NCI-H2171 (cell line): Measurements from ENCODE around the gene COL18A1.

Experiments
- DNase-seq: peaks from one replicate; lab custom pipeline; 2025; lab: John Stamatoyannopoulos, UW

COL18A1 gene

GRCh38 chr21:45455674-45456583, 51.0 kb downstream of the COL18A1 start:
- DNase-seq: no peak

GRCh38 chr21:45456584-45457160, 51.7 kb downstream of the COL18A1 start:
- no peak for DNase-seq

GRCh38 chr21:45457161-45457831, 52.3 kb downstream of the COL18A1 start:
- no peak for DNase-seq

GRCh38 chr21:45457832-45458172, 52.8 kb downstream of the COL18A1 start:
- DNase-seq: no peak

- DNase-seq: no peak
Measured at GRCh38 chr21:45458281-45459170, 53.6 kb downstream of the COL18A1 start.

DNA sequence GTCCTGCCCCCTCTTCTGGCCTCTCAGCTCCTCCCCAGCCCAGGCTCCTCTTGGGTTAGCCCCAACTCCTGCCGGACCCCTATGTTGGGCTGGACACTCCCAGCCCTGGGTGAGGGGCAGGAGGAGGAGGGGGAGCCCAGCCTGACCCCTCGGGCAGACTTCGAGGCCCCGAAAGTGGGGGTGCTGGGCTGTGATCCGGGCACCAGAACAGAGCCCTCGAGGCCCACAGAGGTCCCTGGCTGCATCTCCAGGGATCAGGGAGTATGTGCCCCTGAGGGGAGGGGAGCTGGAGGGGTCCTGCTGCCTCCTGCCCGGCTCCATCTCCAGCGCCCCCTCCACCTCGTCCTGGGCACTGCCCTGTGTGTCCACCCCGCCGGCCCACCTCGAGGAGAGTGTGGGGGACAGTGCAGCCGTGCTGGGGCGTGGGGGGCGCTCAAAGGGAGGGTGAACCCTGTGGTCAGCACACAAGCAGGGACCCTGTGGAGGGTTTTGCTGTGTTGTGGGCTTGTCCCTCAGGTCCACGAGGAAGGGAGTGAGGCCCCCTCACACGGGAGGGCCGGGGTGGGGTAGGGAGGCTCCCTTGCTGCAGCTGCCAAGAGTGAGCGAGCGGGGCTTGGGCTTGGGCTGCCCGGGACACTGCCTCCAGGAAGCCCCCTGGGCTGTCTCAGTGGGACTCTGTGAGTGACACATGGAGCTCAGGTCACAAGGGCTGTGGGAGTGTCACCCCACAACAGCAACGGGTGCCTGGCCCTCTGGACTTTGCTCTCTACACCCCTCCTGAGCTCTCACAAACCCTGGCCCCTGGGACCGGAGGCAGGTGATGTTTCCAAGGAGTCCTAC, 54.4 kb downstream of the COL18A1 start:
- DNase-seq: no peak

GRCh38 chr21:45460011-45460565, 55.1 kb downstream of the COL18A1 start:
- DNase-seq: no peak

DNA sequence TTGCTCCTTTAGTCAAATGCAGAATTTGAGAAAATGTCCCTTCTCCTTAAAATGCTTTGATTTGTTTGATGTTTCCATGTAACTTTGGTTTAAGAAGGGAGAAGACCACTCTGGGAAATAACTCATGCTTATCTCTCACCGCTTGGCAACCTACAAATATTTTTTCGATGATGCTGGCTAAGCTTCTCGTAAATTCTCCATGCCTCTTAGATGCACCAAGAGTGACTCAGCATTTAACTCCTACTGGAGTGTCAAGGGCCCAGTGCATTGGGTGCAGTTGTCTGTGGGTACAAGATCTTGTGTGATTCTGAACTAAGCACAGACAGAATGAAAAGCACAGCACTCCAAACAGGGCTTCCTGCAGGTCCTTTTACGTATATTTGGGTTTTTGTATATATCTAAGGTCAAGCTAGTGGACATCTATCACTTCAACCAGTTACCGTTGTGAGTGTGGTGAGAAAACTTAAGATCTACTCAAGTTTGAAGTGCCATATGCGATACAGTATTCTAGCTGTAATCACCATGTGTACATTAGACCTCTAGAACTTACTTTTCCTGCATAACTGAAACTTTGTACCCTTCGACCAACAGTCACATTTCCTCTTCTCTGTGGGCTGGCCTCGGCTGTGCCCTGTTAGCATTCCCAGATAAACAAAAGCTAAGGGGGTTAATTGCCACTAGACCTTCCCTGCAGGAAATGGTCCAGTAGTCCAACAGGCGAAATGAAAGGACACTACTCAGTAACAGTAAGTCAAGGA, 55.8 kb downstream of the COL18A1 start:
- no peak for DNase-seq

DNA sequence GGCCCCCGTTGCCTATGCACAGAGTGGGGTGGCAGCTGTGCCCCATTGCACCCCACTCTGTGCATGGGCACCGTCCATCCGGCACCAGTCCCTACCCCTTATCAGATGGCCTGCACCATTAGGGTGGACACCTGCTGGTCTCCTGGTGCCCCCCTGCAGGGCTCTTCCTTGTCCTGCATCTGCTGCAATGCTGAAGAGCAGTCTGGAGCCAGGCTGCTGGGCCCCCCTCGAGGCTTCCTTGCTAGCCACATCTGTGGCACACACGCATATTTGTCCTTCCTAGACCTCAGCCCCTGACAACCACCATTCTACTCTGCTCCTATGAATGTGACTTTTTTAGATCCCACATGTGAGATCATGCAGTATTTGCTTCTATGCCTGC, 56.4 kb downstream of the COL18A1 start:
- no peak for DNase-seq

DNA sequence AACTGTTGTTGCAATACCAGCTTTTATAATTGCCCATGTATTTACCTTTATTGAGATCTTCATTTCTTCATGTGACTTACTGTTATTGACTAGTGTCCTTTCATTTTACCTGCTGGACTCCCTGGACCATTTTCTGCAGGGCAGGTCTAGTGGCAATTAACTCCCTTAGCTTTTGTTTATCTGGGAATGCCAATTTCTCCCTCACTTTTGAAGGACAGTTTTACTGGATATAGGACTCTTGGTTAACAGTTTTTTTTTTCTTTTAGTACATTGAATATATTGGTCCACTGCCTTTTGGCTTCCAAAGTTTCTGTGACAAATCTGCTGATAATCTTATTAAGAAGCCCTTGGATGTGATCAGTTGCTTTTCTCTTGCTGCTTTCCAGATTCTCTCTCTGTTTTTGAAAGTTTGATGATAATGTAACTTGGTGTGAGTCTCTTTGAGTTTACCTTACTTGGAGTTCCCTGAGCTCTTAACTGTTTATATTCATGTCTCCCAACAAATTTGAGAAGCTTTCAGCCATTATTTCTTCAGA, 56.9 kb downstream of the COL18A1 start:
- DNase-seq: no peak

DNA sequence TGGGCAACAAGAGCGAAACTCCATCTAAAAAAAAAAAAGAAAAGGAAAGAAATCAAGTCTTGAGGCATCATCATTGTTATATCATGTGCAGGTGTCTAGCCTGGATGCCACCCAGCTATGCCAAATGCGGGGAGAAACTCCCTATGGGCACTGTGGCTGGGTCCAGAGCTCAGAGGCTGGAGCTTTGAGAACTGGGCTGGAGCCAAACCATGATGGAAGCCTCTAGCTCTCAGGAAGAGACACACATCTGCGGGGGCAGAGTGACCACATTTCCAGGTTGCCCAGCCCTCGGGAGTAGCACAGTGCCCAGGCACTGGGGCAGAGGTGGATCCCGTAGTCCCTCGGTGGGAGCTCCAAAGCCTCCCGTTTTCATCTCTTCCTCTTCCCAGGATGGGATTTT, 58.9 kb downstream of the COL18A1 start:
- DNase-seq: no peak

DNA sequence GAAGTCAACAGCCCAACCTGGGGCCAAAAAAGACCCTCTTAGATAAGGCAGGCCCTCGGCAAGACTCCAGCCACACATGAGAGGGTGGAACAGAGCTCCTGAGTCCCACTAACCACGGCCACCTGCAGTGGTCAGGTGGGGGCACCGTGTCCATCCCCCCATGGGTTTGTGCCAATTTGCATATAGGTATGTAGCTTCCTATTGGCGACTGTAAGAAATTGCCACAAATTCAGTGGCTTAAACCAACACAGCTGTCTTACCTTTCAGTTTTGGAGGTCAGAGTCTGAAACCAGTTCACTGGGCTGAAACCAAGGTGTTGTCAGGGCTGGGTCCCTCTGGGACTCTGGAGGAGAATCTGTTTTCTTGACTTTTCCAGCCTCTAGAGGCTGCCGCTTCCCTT, 59.3 kb downstream of the COL18A1 start:
- no peak for DNase-seq

DNA sequence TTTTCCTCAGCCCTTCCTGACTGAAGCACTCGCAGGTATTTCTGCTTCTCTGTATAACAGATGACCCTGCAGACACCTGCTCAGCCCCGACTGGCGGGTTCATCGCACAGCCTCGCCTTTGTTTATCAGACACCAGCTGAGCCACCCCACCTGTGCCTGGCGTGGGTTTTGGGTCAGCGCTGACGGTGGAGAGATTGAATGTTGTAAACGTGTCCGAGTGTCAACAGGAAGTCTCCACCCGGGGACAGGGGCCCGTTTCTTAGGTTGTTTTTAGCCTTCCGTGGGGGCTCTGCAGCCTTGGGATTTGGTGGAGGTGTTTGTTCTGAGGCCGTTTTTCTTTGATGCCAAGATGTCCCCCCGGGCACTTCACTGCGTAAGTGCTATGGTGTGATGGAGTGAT, 60.1 kb downstream of the COL18A1 start:
- no peak for DNase-seq

- DNase-seq: no peak
Measured at GRCh38 chr21:45465611-45466329, 60.8 kb downstream of the COL18A1 start.

- DNase-seq: no peak
Measured at GRCh38 chr21:45466330-45467220, 61.6 kb downstream of the COL18A1 start.

DNA sequence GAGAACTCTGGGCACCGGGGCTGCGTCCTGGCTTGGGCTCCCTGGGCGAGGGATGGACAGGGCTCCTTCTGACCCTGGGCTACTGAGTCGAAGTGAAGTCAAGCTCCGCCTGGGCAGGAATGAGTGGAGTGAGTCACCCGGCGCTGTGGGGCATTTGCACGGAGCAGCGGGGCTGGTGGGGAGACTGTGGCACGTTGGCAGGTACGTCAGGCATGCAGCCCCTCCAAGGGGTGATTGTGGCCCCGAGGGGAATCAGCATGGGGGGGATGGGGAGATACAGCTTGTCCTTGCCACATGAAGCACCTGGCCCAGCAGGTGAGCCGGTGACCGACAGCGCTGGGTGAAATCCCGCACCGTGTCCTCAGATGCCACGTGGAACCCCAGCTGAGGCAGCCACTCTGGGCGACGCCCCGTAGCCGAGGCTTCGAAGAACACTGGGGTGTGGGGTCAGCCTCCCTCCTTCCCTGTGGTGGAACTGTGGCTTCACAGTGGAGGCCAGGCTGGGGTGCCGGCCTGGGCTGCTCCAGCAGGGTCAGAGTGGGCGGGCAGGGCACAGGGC, 62.3 kb downstream of the COL18A1 start:
- no peak for DNase-seq

GRCh38 chr21:45468051-45468970, 63.3 kb downstream of the COL18A1 start:
- no peak for DNase-seq
